ENCODE measurements around the gene LCE7A.

- TF ChIP-seq CTCF (IDR thresholded peaks at IDR 0.05; ENCODE audit: low read depth, low read length, missing input control) = no peak
- no peak for TF ChIP-seq RAD21 (IDR thresholded peaks at IDR 0.05)
These were observed 32.6 kb upstream of the LCE7A start, which contains the start of gene LCE1A for GRCh38 chr1:152827173-152827572.
